ENCODE data around the gene TJP3. TPM values are rescaled to one million over a fixed set of nuclear protein-coding genes. Genes with fewer than 3 reads are reported as not detected.

Gene TJP3
- total and polyA plus RNA-seq, 2 donors: 1.4 to 3.3 TPM

DNA sequence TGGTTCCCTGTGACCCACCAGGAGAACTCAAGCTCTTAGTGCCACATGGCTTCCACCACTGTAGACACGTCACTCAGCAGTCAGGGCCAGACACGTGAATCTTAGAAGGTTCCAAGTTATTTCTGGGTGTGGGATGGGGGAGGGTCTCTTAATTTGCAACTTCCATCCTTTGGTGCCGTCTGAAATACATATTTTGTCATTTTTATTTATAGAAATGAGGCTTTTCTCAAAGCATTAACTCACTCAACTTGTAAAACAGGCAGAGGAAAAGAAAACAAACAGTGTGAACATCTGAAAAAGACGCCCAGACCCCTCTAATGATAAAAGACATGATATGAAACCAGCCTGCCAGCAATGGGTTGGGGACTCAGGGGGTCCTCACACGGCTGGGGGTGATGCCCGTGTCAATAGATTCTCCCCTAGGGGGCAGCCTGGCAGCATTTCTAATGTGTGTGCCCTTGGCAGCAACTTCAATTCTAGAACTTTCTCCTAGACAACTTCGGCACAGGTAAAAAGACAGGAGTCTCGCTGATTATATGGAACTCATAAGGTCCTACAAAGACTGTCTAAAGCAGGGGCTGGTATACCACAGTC, 23.3 kb upstream of the TJP3 start:
- Histone ChIP-seq H3K36me3 (ENCODE audit: control insufficient read depth in 2 of 2, insufficient read depth in 2 of 2, low read length in 1 of 2) (peaks cover 0 to 5% of the 10 kb centered on the region in 2 donors), H3K9me3 (ENCODE audit: control insufficient read depth in 2 of 2, insufficient read depth in 1 of 2, low read length in 1 of 2) (peaks cover 0 to 15% of the 10 kb centered on the region in 2 donors), H3K4me1 (ENCODE audit: control insufficient read depth in 2 of 2, insufficient read depth in 2 of 2, low read length in 2 of 2) (peaks cover 8 to 17% of the 10 kb centered on the region in 2 donors), H3K27ac (ENCODE audit: low read depth in 1 of 2, low read length in 1 of 2) (no peak overlapping the region), H3K4me3 (ENCODE audit: low read length in 2 of 2) (no peak overlapping the region), H3K27me3 (ENCODE audit: control insufficient read depth in 2 of 2, insufficient read depth in 1 of 2, low read length in 1 of 2) (peaks cover 0 to 12% of the 10 kb centered on the region in 2 donors)
- DNase-seq (ENCODE audit: low read depth in 6 of 9, low spot score in 9 of 9): no peak
- WGBS: 96% methylated on average over 8 of the region's 8 CpGs

DNA sequence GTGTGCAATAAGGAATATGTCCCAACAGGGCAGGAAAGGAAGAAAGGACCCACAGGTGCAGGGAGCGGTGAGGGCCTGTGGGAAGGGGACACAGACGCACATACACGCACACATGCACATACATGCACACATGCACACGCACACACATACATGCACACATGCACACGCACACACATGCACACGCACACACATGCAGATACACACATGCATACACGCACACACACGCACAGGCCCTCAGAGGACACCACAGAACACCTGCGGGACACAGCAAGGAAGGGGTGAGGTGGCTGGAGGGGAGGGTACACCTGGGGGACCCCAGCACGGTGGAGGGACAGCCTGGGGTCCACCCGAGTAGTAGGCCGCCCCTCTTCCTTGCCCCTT, 20.8 kb upstream of the TJP3 start:
- WGBS: 68% methylated on average over 12 of the region's 12 CpGs
- Histone ChIP-seq H3K36me3 (ENCODE audit: control insufficient read depth in 2 of 2, insufficient read depth in 2 of 2, low read length in 1 of 2) (peaks cover 0 to 5% of the 10 kb centered on the region in 2 donors), H3K4me3 (ENCODE audit: low read length in 2 of 2) (peak overlapping the region; percentile 27 to 42), H3K27ac (ENCODE audit: low read depth in 1 of 2, low read length in 1 of 2) (no peak overlapping the region), H3K27me3 (ENCODE audit: control insufficient read depth in 2 of 2, insufficient read depth in 1 of 2, low read length in 1 of 2) (peaks cover 0 to 12% of the 10 kb centered on the region in 2 donors), H3K9me3 (ENCODE audit: control insufficient read depth in 2 of 2, insufficient read depth in 1 of 2, low read length in 1 of 2) (peaks cover 0 to 15% of the 10 kb centered on the region in 2 donors), H3K4me1 (ENCODE audit: control insufficient read depth in 2 of 2, insufficient read depth in 2 of 2, low read length in 2 of 2) (peaks cover 8 to 17% of the 10 kb centered on the region in 2 donors)
- no peak for DNase-seq (ENCODE audit: low read depth in 6 of 9, low spot score in 9 of 9)

DNA sequence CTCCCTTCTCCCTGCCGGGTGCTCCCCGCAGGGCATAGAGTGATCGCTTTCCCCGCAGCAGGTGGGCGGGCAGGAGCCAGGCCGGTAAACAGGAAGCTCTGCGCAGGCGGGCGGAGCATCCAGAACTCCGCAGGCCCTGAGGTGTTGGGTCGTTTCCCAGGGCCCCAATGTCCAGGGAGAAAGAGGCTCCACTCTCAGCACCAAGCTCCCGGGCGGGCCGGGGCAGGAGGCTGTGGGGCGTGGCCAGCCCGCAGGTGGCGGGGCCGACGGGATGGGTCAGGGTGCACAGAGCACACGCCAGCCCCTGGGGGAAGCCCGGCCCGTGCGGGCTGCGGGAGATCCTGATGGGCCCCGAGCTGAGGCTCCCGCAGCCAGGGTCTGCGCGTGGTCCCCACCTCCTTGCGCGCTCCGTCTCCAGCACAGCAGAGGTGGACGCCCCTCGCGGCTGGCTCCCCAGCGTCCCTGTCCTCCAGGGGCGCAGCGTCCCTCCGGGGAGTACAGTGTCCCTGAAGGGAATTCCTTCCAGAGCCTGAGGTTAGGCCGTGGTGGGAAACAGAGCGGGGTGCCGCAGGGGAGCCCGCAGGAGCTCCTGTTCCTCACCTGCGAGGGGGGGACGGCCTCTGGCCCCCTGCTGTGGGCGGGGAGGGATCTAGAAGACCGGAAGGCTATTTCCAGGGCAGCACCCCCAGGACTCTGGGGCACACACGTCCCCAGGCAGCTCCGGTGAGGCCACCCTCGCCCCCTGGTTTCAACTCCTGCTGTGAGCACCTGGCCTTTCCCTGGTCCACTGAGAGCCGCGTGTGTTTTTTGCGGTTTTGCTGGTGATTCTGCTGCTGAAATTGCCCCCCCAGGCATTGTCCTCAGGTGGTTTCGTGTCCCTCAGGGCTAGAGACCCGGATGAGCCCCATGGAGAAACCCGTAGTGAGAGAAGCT, 20.1 kb upstream of the TJP3 start:
- Histone ChIP-seq H3K9me3 (ENCODE audit: control insufficient read depth in 2 of 2, insufficient read depth in 1 of 2, low read length in 1 of 2) (peaks cover 0 to 15% of the 10 kb centered on the region in 2 donors), H3K27me3 (ENCODE audit: control insufficient read depth in 2 of 2, insufficient read depth in 1 of 2, low read length in 1 of 2) (peaks cover 0 to 12% of the 10 kb centered on the region in 2 donors), H3K36me3 (ENCODE audit: control insufficient read depth in 2 of 2, insufficient read depth in 2 of 2, low read length in 1 of 2) (peaks cover 0 to 5% of the 10 kb centered on the region in 2 donors), H3K4me1 (ENCODE audit: control insufficient read depth in 2 of 2, insufficient read depth in 2 of 2, low read length in 2 of 2) (peaks cover 8 to 17% of the 10 kb centered on the region in 2 donors), H3K4me3 (ENCODE audit: low read length in 2 of 2) (peak overlapping the region; percentile 27 to 42), H3K27ac (ENCODE audit: low read depth in 1 of 2, low read length in 1 of 2) (peak overlapping the region in 1 of 2 donors; percentile 46)
- DNase-seq (ENCODE audit: low read depth in 6 of 9, low spot score in 9 of 9): peak in 1 of 9 donors; percentile 56
- WGBS: 9% methylated on average over 55 of the region's 55 CpGs

DNA sequence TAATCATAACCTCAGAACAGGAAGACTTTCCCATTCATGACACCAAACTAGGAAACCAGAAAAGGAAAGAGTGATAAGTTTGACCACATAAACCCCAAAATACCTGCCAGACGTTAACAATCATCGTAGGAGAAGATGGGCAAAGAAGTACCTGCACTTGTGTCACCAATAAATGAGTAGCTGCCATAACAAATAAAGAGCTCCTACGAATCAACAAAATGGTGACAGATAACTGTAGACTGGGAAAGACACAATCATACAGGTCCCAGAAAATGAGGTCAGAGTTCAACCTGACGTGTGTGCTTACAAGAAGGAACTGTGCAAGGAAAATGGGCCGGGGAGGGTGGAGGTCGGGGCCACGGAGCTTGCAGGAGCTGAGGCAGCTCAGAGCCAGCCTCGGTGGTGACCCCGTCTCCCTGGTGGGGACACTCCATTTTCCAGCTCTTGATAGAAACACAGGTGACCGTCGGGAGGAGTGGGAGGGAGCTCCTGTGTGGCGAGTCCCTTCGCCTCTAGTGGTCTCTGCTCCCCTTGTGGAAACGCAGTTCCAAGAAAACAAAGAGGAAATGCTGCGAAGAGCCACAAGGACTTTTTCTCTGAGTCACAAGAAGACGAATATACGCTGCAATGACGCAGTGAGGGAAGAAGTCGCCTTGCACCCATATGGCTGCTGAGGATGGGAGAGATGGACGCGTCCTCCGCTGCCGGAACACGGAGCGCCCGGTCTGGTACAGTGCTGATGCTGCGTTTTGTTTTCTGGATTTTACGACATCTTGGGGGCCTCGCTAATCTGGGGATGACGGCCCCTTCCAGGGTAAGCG, 17.4 kb upstream of the TJP3 start:
- H3K36me3 ChIP-seq (ENCODE audit: control insufficient read depth in 2 of 2, insufficient read depth in 2 of 2, low read length in 1 of 2): peaks cover 2% of the 10 kb centered on the region in 2 donors
- DNase-seq (ENCODE audit: low read depth in 6 of 9, low spot score in 9 of 9): no peak
- H3K9me3 ChIP-seq (ENCODE audit: control insufficient read depth in 2 of 2, insufficient read depth in 1 of 2, low read length in 1 of 2): peaks cover 0 to 2% of the 10 kb centered on the region in 2 donors
- peaks cover 0 to 12% of the 10 kb centered on the region in 2 donors for H3K27me3 ChIP-seq (ENCODE audit: control insufficient read depth in 2 of 2, insufficient read depth in 1 of 2, low read length in 1 of 2)
- H3K4me1 ChIP-seq (ENCODE audit: control insufficient read depth in 2 of 2, insufficient read depth in 2 of 2, low read length in 2 of 2): peaks cover 8 to 14% of the 10 kb centered on the region in 2 donors
- 82% methylated on average over 31 of the region's 31 CpGs for WGBS
- no peak overlapping the region for H3K27ac ChIP-seq (ENCODE audit: low read depth in 1 of 2, low read length in 1 of 2)
- no peak overlapping the region for H3K4me3 ChIP-seq (ENCODE audit: low read length in 2 of 2)

DNA sequence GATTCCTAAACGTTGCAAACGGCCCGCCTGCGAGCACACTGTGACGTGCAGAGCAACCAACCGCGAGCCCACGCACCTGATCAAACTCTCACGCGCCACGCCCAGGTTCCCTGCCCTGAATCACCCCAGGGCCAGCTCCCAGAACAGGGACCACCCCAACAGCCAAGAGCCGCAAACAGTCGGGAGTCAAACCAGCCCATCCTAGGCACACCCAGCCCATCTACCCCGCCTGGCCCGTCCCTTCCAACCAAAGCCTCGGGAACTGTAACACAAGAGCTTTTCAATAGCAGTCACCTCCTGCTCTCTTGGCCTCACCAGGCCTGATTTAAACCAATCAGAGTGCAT, 16.8 kb upstream of the TJP3 start:
- Histone ChIP-seq H3K9me3 (ENCODE audit: control insufficient read depth in 2 of 2, insufficient read depth in 1 of 2, low read length in 1 of 2) (peaks cover 0 to 2% of the 10 kb centered on the region in 2 donors), H3K4me3 (ENCODE audit: low read length in 2 of 2) (no peak overlapping the region), H3K36me3 (ENCODE audit: control insufficient read depth in 2 of 2, insufficient read depth in 2 of 2, low read length in 1 of 2) (peaks cover 2 to 6% of the 10 kb centered on the region in 2 donors), H3K27me3 (ENCODE audit: control insufficient read depth in 2 of 2, insufficient read depth in 1 of 2, low read length in 1 of 2) (peaks cover 0 to 12% of the 10 kb centered on the region in 2 donors), H3K27ac (ENCODE audit: low read depth in 1 of 2, low read length in 1 of 2) (no peak overlapping the region), H3K4me1 (ENCODE audit: control insufficient read depth in 2 of 2, insufficient read depth in 2 of 2, low read length in 2 of 2) (peaks cover 8 to 14% of the 10 kb centered on the region in 2 donors)
- 97% methylated on average over 16 of the region's 16 CpGs for WGBS
- DNase-seq (ENCODE audit: low read depth in 6 of 9, low spot score in 9 of 9): no peak

DNA sequence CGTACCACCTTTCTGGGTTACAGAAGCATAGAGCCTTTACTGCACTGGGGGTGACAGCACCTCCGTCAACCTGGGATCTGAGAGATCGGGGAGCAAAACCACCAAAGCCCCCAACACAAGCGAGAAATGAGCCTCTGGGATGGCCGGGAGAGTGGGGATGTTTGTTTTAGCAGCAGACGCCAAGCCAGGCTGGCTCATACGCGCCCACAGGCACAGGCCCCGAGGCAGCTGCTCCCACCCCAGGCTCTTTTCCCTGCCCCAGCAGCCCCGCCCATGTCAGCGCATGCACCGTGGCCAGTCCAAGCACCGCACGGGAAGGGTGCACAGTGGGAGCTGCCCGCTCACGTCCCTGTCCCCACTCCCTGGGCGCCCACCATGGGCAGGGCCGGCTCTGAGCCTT, 16.5 kb upstream of the TJP3 start:
- H3K27ac ChIP-seq (ENCODE audit: low read depth in 1 of 2, low read length in 1 of 2): no peak overlapping the region
- H3K4me3 ChIP-seq (ENCODE audit: low read length in 2 of 2): no peak overlapping the region
- WGBS: 99% methylated on average over 18 of the region's 18 CpGs
- peaks cover 0 to 12% of the 10 kb centered on the region in 2 donors for H3K27me3 ChIP-seq (ENCODE audit: control insufficient read depth in 2 of 2, insufficient read depth in 1 of 2, low read length in 1 of 2)
- peaks cover 0 to 2% of the 10 kb centered on the region in 2 donors for H3K9me3 ChIP-seq (ENCODE audit: control insufficient read depth in 2 of 2, insufficient read depth in 1 of 2, low read length in 1 of 2)
- no peak for DNase-seq (ENCODE audit: low read depth in 6 of 9, low spot score in 9 of 9)
- H3K36me3 ChIP-seq (ENCODE audit: control insufficient read depth in 2 of 2, insufficient read depth in 2 of 2, low read length in 1 of 2): peaks cover 2 to 6% of the 10 kb centered on the region in 2 donors
- H3K4me1 ChIP-seq (ENCODE audit: control insufficient read depth in 2 of 2, insufficient read depth in 2 of 2, low read length in 2 of 2): peaks cover 8 to 14% of the 10 kb centered on the region in 2 donors

DNA sequence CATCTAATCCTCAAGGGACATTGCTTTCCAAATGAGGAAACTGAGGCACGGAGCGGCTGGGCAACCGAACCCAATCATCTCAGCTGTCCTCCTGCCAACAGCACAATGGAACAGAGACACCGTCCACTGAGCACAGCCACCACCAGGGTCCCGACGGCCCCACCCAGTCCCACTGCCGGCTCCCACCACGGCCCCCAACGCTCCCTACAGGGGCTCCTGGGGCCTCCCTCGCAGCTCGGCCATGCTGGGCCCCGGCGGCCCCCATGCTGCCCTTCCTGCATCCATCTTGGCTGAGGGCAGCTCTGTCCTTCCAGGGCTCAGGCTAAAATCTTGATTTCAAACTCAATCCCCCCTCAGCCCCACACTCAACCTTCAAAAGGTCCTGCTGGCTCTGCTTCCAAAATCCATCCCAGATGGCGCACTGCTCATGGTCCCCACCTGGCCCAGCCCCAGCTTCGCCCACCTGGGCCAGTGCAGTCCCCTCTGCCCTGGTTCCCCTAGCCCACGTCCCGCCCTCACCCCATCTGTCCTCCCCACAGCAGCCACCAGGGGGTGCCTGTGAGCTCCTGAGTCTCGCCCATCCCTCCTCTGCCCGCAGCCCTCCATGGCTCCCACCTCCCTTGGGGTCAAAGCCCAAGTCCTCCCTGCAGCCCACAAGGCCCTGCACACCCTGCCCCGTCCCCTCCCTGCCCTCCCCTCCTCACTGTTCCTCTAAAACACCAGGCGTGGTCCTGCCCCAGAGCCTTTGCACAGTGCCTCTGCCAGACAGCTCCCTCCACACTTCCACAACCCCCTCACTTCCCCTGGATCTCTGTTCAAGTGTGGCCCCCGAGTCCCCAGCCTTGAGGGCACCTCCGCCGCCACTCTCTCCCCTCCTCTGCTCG, 15.8 kb upstream of the TJP3 start:
- H3K4me1 ChIP-seq (ENCODE audit: control insufficient read depth in 2 of 2, insufficient read depth in 2 of 2, low read length in 2 of 2): peaks cover 7 to 11% of the 10 kb centered on the region in 2 donors
- DNase-seq (ENCODE audit: low read depth in 6 of 9, low spot score in 9 of 9): no peak
- H3K27ac ChIP-seq (ENCODE audit: low read depth in 1 of 2, low read length in 1 of 2): no peak overlapping the region
- 97% methylated on average over 25 of the region's 25 CpGs for WGBS
- H3K9me3 ChIP-seq (ENCODE audit: control insufficient read depth in 2 of 2, insufficient read depth in 1 of 2, low read length in 1 of 2): peaks cover 0 to 2% of the 10 kb centered on the region in 2 donors
- H3K4me3 ChIP-seq (ENCODE audit: low read length in 2 of 2): no peak overlapping the region
- peaks cover 2 to 6% of the 10 kb centered on the region in 2 donors for H3K36me3 ChIP-seq (ENCODE audit: control insufficient read depth in 2 of 2, insufficient read depth in 2 of 2, low read length in 1 of 2)
- peaks cover 0 to 12% of the 10 kb centered on the region in 2 donors for H3K27me3 ChIP-seq (ENCODE audit: control insufficient read depth in 2 of 2, insufficient read depth in 1 of 2, low read length in 1 of 2)

Measured in thymus (tissue), 11 donors.